ENCODE measurements around the gene NOTCH2.
A peak's percentile ranks its signal among the peaks of the same experiment; 100 is the strongest.
"Not testable (repeated sequence)": the region's sequence is repeated elsewhere in the genome, so short reads cannot be mapped to it uniquely, and the experiment has no call there.

Gene NOTCH2

DNA sequence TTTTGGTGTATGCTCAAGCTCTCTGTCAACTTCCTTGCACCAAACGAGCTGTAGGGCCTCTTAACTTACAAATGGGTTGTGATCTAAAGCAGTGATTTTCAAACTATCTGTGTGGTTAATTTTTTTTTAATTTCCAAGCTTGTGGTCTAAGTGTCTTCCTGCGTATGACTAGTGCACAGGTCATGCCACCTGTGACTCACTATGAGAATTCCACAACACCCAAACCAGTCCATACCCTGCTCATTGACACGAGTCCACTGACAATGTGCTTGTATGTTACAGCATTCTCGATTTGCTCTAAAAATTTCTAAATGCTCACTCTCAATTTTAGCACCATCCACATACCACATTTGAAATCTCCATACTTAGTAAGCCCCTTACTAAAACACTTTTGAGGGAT is 18.5 kb upstream of the NOTCH2 start:
- DNase-seq: not testable (repeated sequence)

DNA sequence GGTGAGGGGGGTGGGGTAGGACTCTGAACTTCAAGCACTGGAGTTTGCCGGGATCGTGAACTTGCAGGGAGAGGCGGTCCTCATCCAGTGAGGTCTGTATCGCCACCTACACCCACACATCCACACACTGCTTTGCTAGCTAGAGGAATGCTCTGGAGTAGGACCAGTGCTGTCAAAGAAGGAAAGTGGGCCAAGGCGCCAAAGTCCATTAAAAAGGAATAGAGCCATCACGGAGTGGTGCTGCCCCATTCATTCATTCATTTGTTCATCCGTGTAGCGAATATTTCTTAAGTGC is 405 bp upstream of the NOTCH2 start:
- DNase-seq: not testable (repeated sequence)

DNA sequence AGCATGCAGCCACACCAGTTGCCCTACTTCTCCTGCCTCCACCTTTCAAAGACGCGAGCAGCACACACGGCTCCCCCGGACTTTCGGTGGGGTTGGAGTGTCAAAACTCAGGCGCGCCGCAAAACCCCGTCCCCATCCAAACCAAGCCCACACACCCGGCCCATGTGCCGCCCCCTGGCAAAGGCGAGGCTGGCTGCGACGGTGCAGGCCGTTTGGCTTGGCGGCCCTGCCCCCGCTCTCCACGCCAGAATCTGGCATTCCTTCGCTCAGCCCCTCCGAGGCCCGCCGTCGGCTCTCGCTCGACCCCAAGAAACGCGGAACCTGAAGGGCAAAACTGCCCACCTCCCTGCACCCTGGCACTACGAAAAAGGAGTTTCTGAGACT is 787 bp downstream of the NOTCH2 start:
- DNase-seq: not testable (repeated sequence)

DNA sequence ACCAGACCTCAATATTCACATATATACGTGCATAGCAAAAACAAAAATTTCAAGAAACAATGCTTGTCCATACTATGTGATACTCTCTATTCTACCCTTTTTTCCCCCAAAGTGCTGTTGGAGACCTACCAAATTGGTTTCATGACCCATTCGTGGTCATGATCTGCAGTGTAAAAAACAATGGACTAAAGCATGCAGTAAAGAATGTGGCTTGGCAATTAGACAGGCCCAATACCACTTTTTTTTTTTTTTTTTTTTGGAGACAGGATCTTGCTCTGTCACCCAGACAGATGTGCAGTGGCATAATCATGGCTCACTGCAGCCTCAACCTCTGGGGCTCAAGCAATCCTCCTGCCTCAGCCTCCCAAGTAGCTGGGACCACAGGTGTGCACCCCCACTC is 21.3 kb downstream of the NOTCH2 start:
- not testable (repeated sequence) for DNase-seq

DNA sequence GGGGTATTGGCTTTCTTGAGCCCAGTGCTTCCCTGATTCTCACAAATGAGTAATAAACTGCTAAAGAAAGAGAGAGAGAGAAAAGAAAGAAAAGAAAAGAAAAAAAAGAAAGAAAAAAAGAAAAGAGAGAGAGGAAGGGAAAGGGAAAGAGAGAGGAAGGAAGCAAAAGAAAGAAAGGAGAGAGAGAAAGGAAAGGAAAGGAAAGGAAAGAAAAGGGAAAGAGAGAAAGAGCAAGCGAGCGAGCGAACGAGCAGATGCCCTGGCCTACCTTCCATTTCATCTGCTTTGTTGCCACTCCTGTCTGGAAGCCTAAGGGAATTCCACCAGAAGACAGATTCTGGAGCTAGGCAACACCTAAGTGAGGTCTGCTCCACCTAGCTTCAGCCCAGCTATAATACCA is 27.7 kb downstream of the NOTCH2 start:
- DNase-seq: not testable (repeated sequence)

DNA sequence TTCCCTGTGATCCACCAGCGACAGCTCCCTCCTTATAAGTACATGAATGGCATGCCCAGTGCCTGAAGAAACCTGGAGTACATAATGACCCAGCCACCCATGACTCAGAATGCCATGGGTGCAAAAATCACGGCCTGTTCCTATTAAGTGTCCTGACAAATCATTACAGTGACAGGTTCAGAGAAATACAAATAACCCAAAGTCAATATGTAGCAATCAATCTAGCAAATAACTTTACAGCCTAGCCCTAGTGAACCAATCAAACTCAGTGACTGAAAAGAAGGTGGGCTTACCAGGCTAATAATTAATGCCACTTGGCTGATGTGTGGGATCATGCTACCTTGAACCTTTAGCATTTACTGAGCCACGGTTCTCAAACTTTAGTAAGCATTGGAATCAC is 37.2 kb downstream of the NOTCH2 start:
- DNase-seq: not testable (repeated sequence)

DNA sequence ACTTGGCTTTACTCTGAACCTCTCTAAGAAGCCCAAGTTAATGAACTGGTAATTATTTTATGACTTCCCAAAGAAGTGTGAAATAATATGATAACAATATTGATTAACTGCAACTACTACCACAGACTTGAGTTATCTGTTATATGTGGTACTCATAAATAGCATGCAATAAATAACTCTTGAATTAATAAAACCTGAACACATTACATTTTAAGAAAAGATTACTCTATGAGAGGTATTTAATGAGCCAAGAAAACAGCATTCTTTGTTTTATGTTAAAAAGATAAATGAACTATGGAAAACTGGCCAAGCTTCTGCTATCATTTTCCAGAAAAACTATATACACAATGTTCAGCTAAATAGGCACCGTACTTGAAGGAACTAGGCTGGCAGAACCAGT is 45.7 kb downstream of the NOTCH2 start:
- not testable (repeated sequence) for DNase-seq

DNA sequence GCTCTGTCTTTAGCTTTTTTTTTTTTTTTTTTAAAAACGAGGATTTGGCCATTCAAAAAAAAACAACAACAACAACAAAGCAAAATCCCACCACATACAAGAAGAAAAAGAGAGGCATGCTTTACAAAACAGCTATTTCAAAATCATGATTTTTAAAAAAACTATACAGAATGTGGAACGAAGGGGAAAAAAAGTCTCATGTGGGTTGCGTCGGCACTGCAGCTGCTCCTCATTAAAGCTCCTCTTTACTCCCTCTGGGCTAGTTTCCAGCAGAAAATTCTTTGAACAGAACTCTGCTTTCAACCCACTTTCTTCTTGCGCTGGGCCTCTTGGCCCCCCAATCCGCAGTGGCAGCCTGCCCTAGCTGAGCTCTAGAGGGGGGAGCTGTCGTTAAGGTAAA is 54.5 kb downstream of the NOTCH2 start:
- DNase-seq: not testable (repeated sequence)

DNA sequence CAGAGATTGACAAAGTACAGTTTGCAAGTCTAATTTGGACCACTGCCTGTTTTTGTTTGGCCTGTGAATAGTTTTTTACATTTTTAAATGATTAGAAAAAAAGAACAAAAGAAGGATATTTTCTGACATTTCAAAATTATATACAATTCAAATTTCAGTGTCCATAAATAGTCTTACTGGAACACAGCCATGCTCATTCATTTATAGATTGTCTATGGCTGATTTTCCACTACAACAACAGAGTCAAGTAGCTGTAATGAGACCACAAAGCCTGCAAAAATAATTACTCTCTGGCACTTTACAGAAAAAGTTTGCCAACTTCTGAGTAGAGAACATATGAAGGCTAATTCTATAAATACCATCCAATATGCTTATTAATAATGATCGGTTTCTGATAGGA is 61.1 kb downstream of the NOTCH2 start:
- DNase-seq: not testable (repeated sequence)

DNA sequence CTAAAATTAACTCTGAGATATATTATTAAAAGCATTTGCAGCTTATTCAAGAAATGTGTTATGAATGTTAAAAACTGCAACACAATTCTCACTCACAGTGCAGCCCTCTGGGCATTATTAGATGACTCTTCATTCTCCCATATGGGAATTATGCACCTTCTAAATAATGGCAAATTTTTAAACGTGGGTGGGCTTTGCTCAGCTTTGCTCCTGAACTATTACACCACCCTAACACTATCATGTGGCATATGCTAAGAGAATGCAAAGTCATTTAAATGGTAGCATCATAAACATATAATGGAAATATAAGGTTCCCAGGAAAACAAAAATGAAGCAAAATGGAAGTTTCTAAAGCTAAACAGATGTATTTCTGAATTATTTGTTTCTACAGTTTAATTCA is 61.6 kb downstream of the NOTCH2 start:
- not testable (repeated sequence) for DNase-seq

DNA sequence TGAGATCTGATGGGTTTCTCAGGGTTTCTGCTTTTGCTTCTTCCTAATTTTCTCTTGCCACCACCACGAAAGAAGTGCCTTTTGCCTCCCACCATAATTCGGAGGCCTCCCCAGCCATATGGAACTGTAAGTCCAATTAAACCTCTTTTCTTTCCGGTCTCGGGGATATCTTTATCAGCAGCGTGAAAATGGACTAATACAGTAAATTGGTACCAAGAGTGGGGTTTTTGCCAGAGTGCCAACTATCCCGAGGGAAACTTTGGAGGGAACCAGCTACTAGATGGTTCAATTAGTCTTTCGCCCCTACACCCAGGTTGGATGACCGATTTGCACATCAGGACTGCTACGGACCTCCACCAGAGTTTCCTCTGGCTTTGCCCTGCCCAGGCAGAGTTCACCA is 68.4 kb downstream of the NOTCH2 start:
- not testable (repeated sequence) for DNase-seq

DNA sequence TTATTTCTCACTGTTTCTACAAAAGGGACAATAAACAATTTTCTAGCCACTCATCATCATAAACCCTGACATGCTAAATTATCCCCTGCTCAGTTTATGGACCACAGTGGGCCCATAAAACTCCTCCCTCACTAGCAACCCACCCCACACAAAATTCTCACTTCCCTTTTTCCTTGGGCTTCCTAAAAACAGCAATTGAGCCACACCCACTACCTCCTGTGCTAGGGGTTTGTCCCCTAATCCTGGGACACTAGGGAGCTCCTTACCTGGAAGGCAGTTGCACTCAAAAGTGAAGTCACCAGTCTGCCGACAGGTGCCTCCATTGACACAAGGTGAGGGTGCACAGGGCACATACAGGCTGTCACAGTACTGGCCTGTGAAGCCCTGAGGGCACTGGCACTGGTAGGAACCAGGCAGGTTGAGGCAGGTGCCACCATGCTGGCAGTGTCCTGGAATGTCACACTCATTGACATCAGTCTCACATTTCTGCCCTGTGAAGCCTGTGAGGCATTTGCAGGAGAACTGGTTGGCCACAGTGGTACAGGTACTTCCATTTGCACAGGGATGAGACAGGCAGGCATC is 72.6 kb downstream of the NOTCH2 start:
- not testable (repeated sequence) for DNase-seq

DNA sequence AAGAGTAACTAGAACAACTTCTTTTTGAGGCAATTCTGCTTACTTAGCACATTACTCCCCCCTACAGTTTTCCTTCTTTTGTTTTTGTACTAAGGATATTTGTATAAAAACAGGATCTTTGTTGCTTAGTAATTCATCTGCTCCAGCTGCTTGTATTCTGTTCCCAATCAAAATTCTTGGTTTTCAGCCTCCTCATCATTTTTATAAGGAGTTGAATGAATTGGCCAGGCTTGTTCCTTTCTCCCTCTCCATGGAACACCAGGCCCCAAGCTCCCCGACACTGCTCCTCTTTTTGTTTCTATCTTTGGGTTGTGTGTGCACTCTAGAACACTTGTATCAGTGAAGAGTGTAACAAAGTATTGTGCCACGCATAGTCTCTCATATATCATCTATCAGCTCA is 73.5 kb downstream of the NOTCH2 start:
- DNase-seq: not testable (repeated sequence)

DNA sequence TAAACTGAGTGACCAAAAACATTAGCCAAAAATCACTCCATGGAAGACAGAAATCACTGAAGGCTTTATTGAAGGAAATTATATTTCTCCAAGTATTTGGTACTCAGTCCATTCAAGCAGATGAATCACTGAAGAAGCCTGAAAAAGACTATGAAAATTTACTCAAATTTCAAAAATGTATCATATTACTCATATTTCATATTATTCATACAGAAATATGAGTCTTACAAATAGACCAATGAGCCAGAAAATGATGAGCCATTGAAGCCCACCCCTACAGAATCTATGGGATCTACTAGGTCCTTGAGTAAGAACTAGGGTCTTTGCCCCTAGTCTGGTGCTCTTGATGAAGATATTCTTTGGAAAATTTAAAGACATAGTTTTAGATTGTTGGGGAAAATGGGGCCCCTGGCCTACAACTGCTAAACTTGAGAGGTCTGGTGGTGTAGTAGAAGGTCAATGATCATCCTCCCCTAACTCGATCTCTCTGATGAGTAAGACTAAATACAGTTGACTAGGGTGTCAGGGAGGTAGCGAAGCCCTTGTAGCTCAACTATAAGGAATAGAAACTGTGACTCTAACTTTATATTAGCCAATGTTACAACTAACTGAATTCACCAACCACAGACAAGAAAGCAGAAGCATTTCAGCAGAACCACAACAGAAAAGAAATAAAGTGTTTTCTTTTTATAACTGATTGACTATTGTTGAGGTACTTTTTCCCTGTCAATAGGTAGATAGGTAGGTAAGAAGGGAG is 81.0 kb downstream of the NOTCH2 start:
- no peak for DNase-seq

DNA sequence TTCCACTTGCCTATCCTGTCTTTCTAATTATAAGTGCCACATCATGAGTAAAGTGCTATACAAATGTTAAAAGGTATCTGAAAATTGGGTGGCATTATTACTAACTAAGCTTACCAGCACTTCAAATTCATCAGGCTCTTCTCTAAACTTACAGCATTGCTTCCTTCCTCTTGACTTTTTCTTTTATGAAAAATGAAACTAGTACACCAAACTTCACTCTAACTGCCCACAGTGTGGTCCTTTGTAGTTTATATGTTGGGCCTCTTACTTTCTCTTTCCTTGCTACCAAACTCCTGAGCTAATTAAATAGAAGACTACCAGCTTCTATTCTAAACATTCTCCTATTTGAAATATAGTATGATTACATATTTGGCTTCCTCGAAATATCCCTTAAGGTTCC is 81.8 kb downstream of the NOTCH2 start:
- no peak for DNase-seq

DNA sequence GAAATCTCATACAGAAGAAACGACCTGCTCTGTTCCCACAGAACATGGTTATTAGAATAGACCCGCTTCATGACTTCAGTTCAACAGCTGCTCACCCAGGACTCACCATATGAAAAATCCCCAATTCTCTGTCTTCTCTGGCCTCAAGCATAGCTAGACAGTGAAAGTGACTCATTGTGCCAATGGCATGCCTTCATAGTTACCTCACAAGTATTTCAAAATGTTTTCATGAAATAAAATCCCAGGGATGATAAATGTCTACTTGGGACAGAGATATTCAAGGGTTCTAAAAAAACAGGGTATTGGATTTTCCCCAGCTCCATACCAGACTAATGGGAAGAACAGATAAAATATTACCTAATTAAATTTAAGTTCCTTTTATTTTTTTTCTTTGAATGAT is 82.3 kb downstream of the NOTCH2 start:
- no peak for DNase-seq

DNA sequence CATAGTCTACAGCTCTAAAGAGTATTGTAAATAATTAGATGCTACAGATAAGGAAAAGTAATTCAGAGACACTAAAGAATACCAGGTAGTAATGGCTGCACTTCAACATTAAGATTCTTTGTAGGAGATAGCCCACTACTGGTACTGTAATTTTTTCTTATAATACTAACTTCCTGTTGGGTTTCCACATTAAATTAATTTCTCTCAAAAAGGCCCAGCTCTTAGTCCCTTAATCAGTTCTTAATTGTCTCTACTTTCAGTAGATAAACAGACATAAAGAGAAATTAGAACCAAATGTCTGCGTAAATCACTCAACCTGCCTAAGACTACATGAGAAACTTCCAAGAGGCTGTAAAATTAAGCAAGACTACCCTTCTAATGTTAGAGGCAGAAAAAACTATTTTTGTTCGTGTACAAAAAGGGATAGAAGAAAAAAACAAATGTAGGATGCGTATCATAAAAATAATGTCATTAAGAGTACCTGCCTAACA is 83.4 kb downstream of the NOTCH2 start:
- no peak for DNase-seq

DNA sequence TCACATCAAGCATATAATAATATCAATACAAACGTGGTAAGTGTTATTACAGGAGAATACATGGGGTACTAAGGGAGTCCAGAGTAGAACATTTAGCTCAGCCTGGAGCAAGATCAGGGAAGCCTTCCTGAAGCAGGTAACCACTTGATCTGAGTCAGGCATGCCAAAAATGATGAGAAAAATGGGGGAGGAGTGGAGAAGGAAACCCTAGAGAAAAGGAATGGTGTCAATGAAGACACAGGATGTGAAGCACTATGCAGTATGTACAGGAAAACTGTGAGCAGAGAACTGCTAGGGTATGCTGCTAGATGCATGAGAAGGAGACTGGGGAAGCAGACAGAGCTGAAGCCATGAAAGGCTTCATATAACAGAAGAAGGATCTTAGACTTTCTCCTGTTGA is 84.7 kb downstream of the NOTCH2 start:
- no peak for DNase-seq

DNA sequence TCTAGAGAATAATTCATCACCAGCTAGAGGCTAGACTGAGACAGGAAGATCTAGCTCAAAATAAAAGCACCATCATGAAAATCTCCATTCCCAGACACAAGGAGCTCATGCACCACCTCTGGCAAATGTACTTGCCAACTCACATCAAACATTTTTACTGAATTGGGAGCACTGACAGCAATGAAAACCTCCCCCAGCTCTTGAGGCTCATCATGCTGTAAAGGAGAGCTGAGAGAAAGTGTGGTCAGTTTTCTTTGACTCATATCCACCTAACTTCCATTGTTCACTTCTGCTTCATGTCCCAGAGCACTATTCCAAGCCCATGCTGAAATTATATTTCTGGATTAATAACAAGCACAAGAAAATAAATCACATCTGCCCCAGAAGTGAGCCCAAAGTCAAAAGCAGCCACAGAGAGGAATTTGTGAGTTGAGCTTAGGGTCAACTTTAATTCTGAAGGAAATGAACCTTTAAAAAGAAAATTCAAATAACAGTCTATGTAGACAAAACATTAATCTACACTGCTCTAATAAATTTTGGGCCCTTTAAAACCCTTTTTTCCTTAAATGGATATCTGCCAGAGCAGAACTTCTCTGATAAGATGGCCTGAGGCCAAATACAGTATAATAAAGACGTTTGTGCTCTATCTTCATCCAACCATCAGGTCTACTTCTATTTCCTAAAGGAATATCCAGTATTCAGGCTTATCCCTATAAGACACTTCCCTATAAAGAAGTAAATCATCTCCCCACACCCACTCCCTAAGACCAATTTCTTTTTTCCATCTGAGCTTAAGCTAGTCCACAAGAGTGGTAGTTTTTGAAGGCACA is 87.3 kb downstream of the NOTCH2 start:
- DNase-seq: peak; percentile 50

DNA sequence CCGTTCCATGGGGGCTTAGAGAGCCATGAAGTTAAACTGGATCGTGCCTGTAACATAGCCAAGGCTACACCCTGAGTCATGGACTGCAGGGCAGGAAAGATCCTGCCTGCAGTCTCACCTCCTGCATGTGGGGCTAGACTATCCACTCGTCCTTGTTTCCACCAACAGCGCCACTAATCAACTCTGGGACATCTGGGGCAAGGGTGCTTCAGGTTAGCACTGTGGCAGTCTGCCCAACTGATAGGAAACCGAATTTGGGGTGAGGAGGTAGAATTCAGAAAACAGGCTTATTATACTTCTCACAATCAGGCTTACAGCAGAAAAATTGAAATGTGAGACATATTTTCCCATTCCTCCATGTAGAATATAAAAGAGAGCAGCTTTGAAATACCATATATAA is 88.0 kb downstream of the NOTCH2 start:
- DNase-seq: no peak

DNA sequence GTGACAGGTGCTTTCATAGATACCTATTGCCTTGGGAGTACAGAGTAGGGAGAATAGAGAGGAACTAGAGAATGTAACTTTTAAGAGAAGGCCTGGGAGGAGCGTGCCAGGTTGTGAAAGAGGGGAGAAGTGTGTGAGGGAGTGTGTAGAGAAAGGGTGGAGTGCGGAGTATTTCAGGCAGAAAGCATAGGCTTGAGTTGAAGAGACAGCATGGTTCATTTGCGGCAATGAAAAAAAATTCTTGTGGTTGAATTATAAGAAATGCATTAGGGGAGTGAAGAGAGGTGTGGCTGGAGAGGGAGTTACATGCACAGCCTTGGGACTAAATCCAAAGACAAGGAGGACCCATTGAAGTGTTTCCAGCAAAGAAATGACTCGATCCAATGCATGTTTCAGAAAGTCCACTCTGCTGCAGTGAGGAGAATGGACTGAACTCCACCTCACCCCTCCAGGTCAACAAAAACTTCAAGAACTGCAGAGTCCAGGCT is 91.4 kb downstream of the NOTCH2 start:
- DNase-seq: no peak

DNA sequence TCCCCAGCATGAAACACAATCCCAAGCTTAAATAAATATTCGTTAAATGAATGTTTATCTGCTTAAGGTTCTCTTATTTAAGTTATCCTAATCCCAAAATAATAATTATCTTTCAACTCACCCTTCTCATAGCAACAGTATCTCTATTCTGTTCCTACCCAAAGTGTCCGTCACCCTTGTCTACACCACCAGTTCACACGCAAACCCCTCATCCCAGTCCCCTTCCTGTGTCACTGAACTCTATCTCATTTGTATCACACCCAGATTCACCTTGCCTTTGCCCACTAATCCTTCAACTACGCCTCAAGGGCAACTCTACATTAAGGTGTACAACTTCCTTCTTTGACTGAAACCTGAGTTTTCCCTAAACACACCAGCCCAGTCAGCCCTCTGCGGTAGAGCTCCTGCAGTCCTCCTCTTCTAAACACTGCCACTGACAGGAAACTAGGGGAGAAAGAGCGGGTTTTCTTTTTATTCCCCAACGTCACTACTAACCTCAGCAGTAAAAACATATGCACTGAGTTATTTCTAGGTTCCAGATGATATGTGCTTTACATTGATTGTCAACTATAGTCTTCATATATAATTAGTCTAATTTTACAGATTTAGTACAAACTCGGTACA is 92.2 kb downstream of the NOTCH2 start:
- DNase-seq: not testable (repeated sequence)

All from right kidney (tissue), 1 donor.